GM12878 (cell line): ENCODE results near the gene ZBTB7B. TPM values are rescaled to one million over a fixed set of nuclear protein-coding genes. Genes with fewer than 3 reads are reported as not detected.

ENCODE experiments used
- ATAC-seq: fragments of 200-7000 bp; cut with Tn5 transposase; 3 replicates; pipeline ENCODE4 v1.9.1; 2020; ENCODE audit warnings: mild to moderate bottlenecking, moderate library complexity
- BruUV-seq: library from RNA; stranded (reverse); fragments of 400-500 nt; replicated peaks from 2 replicates; lab custom pipeline; 2021; lab: Mats Ljungman, UMichigan
- CTCF ChIA-PET: fragments of 300-600 bp; sonication (Branson Sonifier 250); formaldehyde crosslinking; extraction: SDS; loops from one replicate; lab custom pipeline; 2021; ENCODE audit warnings: inconsistent platforms; lab: Yijun Ruan, JAX
- POLR2A ChIA-PET: fragments of 350-600 bp; formaldehyde crosslinking; extraction: SDS; loops from one replicate; lab custom pipeline; 2021; ENCODE audit warnings: inconsistent platforms; lab: Charles Lee
- RAD21 ChIA-PET: fragments of 300-600 bp; sonication (Branson Sonifier 250); formaldehyde crosslinking; loops from one replicate; lab custom pipeline; 2023; ENCODE audit warnings: antibody characterized with exemption; ENCODE audit not compliant: unreplicated experiment; lab: Charles Lee
- SMC1A ChIA-PET: fragments of 300-600 bp; sonication (Branson Sonifier 250); formaldehyde crosslinking; loops from one replicate; lab custom pipeline; 2023; ENCODE audit not compliant: unreplicated experiment, uncharacterized antibody; lab: Charles Lee
- DNase-seq: peaks from one replicate; pipeline ENCODE4 v3.0.0-alpha.2; 2011; ENCODE audit warnings: low read depth, low spot score
- FAIRE-seq: peaks from 3 replicates; lab custom pipeline; 2011; peaks lifted over from hg19 to GRCh38; lab: Jason Lieb, UNC
- H2AFZ ChIP-seq: 2 replicates; pipeline ENCODE4 v1.6.0; 2011; ENCODE audit warnings: low read depth, low read length, control low read depth; ENCODE audit not compliant: control insufficient read depth
- H3K27ac ChIP-seq: 2 replicates; pipeline ENCODE4 v1.5.1; 2011; ENCODE audit warnings: control low read depth; ENCODE audit not compliant: control insufficient read depth, insufficient read depth
- H3K27me3 ChIP-seq, 2 experiments: replicated peaks in 1 of 2; 2 replicates each; pipeline versions ENCODE4 v1.6.0 to v1.6.1; 2011; ENCODE audit warnings: low read length in 1 of 2; ENCODE audit not compliant: control insufficient read depth in 2 of 2, insufficient read depth in 2 of 2
- H3K36me3 ChIP-seq, 2 experiments: 2 replicates each; pipeline ENCODE4 v1.5.1; 2011; ENCODE audit warnings: low read length in 1 of 2; ENCODE audit not compliant: control insufficient read depth in 2 of 2, insufficient read depth in 2 of 2
- H3K4me1 ChIP-seq: 2 replicates; pipeline ENCODE4 v1.6.1; 2011; ENCODE audit warnings: mild to moderate bottlenecking, low read length, moderate library complexity, mixed read lengths; ENCODE audit not compliant: control insufficient read depth, insufficient read depth
- H3K4me2 ChIP-seq: 2 replicates; pipeline ENCODE4 v1.6.0; 2011; ENCODE audit warnings: control low read depth; ENCODE audit not compliant: control insufficient read depth, insufficient read depth
- H3K4me3 ChIP-seq: fragments of 200-600 bp; sonication (generic); 2 replicates; pipeline ENCODE4 v1.5.1; 2016
- H3K79me2 ChIP-seq: 2 replicates; pipeline ENCODE4 v1.6.0; 2011; ENCODE audit warnings: low read length; ENCODE audit not compliant: control insufficient read depth, insufficient read depth
- H3K9ac ChIP-seq: 2 replicates; pipeline ENCODE4 v1.8.0; 2011; ENCODE audit warnings: low read length, control low read depth, mixed read lengths; ENCODE audit not compliant: control insufficient read depth, insufficient read depth
- H3K9me3 ChIP-seq: replicated peaks from 3 replicates; pipeline ENCODE4 v1.5.1; 2011; ENCODE audit warnings: mild to moderate bottlenecking, low read length; ENCODE audit not compliant: control insufficient read depth, insufficient read depth
- H4K20me1 ChIP-seq: 2 replicates; pipeline ENCODE4 v1.6.0; 2011; ENCODE audit not compliant: control insufficient read depth, insufficient read depth
- CEBPB ChIP-seq, 2 experiments: fragments of 150-350 bp in 1 of 2; IDR thresholded peaks; 2 replicates each; pipeline ENCODE4 v1.6.1; 2012 to 2014; ENCODE audit warnings: low read depth in 2 of 2, low read length in 2 of 2, borderline replicate concordance in 1 of 2, inconsistent platforms in 1 of 2
- E2F4 ChIP-seq: IDR thresholded peaks from 2 replicates; pipeline ENCODE4 v1.6.1; 2012; ENCODE audit warnings: low read depth, low read length, improper control_type of control experiment
- EP300 ChIP-seq, 2 experiments: fragments of 150-350 bp in 1 of 2; IDR thresholded peaks; 2 replicates each; pipeline ENCODE4 v1.6.1; 2011 to 2012; ENCODE audit warnings: low read depth in 2 of 2, low read length in 2 of 2, borderline replicate concordance in 1 of 2, improper control_type of control experiment in 1 of 2, inconsistent platforms in 1 of 2; ENCODE audit not compliant: control insufficient read depth in 1 of 2
- GABPA ChIP-seq: IDR thresholded peaks from 2 replicates; pipeline ENCODE4 v1.6.1; 2014; ENCODE audit warnings: antibody characterized with exemption, low read depth, mild to moderate bottlenecking, inconsistent platforms
- HCFC1 ChIP-seq: fragments of 150-350 bp; IDR thresholded peaks from 2 replicates; pipeline ENCODE4 v1.6.1; 2014; ENCODE audit warnings: low read length
- HDAC6 ChIP-seq: fragments of 200-600 bp; sonication (generic); IDR thresholded peaks from one replicate; pipeline ENCODE4 v1.8.0; 2017; ENCODE audit warnings: antibody characterized with exemption; ENCODE audit not compliant: unreplicated experiment
- IKZF1 ChIP-seq: fragments of 450-650 bp; conservative IDR thresholded peaks from 2 replicates; pipeline ENCODE4 v1.6.1; 2017; ENCODE audit warnings: antibody characterized with exemption, mild to moderate bottlenecking
- POLR2AphosphoS2 ChIP-seq: IDR thresholded peaks from 2 replicates; pipeline ENCODE4 v1.6.1; 2011; ENCODE audit warnings: low read depth, mild to moderate bottlenecking, low read length, improper control_type of control experiment, moderate library complexity
- RELA ChIP-seq: fragments of 450-650 bp; IDR thresholded peaks from 2 replicates; pipeline ENCODE4 v1.8.0; 2014; ENCODE audit warnings: borderline replicate concordance; ENCODE audit not compliant: partially characterized antibody
- SMC3 ChIP-seq: IDR thresholded peaks from 2 replicates; pipeline ENCODE4 v1.6.1; 2011; ENCODE audit warnings: low read length, improper control_type of control experiment, borderline replicate concordance
- TCF7 ChIP-seq: IDR thresholded peaks from 2 replicates; pipeline ENCODE4 v1.6.1; 2014; ENCODE audit warnings: antibody characterized with exemption, borderline replicate concordance
- WGBS: methylation state at CpG from one replicate; pipeline ENCODE4 v1.1.6; 2016; ENCODE audit warnings: low lambda C conversion rate; ENCODE audit not compliant: insufficient replicate concordance, insufficient coverage; ENCODE audit errors: missing lambda C conversion rate; 5-methylcytosine and 5-hydroxymethylcytosine counted together
- in situ Hi-C: fragments of 300-500 bp; cut with MboI; formaldehyde crosslinking; loops from 9 replicates; pipeline ENCODE4 v1.14.3; 2018; ENCODE audit warnings: mixed read lengths
- intact Hi-C: fragments of 100-400 bp; cut with micrococcal nuclease; formaldehyde crosslinking; loops from one replicate; pipeline ENCODE4 v1.14.2; 2022; ENCODE audit not compliant: unreplicated experiment
- polyA plus RNA-seq, 11 experiments: library from polyadenylated mRNA; depleted of rRNA in 4 of 11; unstranded in 6 of 11; stranded (reverse) in 5 of 11; fragments of >200 nt; fragmentation: Nextera tagmentation in 4 of 11; fragmentation: Illumina TruSeq in 1 of 11; extraction: Ambion mirVana in 4 of 11; extraction: Trizol in 1 of 11; gene quantifications; 1 replicate in 1 of 11; 2 replicates in 10 of 11; pipeline versions ENCODE4 v1.2.1 to v1.2.3, GENCODE V29; 2011 to 2016; ENCODE audit warnings: inconsistent platforms in 2 of 11, missing spikeins in 2 of 11, low read depth in 1 of 11
- total RNA-seq, 4 experiments: library from RNA; depleted of rRNA in 3 of 4; stranded (reverse); fragments of >200 nt in 3 of 4; fragmentation: Illumina TruSeq in 1 of 4; extraction: Trizol in 1 of 4; gene quantifications; 2 replicates each; pipeline versions ENCODE4 v1.2.1 to v1.2.3, GENCODE V29; 2013 to 2021
- TF ChIP-seq, protein P1 (sequence below): IDR thresholded peaks from 2 replicates; pipeline ENCODE4 v1.6.1; 2012; ENCODE audit warnings: low read depth, low read length, improper control_type of control experiment
- TF ChIP-seq, protein P2 (sequence below): IDR thresholded peaks from 2 replicates; pipeline ENCODE4 v1.6.1; 2012; ENCODE audit warnings: low read length, inconsistent platforms

ZBTB7B gene
- total and polyA plus RNA-seq, 10 of the 15 experiments (the other 5 are each of a cell fraction or from before 2014, with no cell fraction given), result 0.11 to 44.9 (median 11.3) TPM

- TF ChIP-seq HDAC6, result no peak
- peak; percentile 81 for TF ChIP-seq SMC3
- TF ChIP-seq GABPA, result no peak
- TF ChIP-seq CEBPB (IDR thresholded peaks at IDR 0.05; ENCODE audit: borderline replicate concordance in 1 of 2, low read depth in 2 of 2, low read length in 2 of 2), result no peak
- no peak for TF ChIP-seq TCF7
- TF ChIP-seq RELA, result no peak
- TF ChIP-seq, protein P1, sequence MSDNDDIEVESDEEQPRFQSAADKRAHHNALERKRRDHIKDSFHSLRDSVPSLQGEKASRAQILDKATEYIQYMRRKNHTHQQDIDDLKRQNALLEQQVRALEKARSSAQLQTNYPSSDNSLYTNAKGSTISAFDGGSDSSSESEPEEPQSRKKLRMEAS, result no peak
Measured at GRCh38 chr1:155044812-155045657, 42.4 kb downstream of the ZBTB7B start (continued).

DNA sequence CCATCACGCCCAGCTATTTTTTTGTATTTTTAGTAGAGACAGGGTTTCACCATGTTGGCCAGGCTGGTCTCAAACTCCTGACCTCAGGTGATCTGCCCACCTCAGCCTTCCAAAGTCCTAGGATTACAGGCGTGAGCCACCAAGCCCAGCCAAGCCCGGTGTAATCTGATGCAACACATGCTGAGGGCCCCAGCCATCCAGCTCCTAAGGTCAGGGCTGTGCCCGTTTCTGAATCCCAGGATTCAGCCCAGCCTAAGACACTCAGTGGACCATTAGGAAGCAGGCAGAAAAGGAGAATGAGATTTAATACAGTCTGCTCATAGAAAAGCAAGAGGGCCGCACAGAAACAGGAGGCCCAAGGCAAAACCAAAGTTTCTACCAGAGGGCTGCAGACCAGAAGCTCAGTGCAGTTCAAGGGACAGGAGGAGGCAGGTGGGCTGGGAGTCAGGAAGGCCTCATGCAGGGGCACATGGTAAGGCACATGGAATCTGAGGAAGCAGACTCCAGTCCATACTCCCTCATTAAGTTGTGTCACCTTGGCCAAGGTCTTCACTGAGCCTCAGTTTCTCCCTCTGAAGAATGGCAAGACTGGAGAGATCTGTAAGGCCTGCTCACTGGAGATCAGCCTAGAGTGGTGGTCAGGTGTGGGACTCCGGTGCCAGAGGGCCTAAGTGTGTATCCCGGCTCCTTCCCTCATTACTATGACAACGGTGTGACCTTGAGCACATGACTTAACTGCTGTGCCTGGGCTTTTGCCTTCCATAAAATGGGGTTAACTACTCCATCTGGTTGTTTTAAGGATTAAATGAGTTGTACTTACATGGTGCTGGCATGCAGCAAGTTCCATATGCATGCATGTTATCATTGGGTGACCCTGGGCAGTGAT is 46.1 kb downstream of the ZBTB7B start:
- ChIA-PET RAD21 (interaction anchor here (1.0 to 2.0 kb wide), 2 partner anchors 11 to 13 kb away, joined by 3 to 5 read pairs; no protein-coding TSS in a partner anchor), POLR2A (no interaction called here)
- no peak for FAIRE-seq
- no peak for TF ChIP-seq POLR2AphosphoS2
- TF ChIP-seq E2F4, result no peak
- no peak for TF ChIP-seq EP300 (IDR thresholded peaks at IDR 0.05; ENCODE audit: borderline replicate concordance in 1 of 2, control insufficient read depth in 1 of 2, low read depth in 2 of 2, low read length in 2 of 2)
- no peak for TF ChIP-seq IKZF1
- TF ChIP-seq, protein P2, sequence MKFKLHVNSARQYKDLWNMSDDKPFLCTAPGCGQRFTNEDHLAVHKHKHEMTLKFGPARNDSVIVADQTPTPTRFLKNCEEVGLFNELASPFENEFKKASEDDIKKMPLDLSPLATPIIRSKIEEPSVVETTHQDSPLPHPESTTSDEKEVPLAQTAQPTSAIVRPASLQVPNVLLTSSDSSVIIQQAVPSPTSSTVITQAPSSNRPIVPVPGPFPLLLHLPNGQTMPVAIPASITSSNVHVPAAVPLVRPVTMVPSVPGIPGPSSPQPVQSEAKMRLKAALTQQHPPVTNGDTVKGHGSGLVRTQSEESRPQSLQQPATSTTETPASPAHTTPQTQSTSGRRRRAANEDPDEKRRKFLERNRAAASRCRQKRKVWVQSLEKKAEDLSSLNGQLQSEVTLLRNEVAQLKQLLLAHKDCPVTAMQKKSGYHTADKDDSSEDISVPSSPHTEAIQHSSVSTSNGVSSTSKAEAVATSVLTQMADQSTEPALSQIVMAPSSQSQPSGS, result no peak
- TF ChIP-seq HCFC1, result no peak

More for the DNA sequence above, 46.1 kb downstream of the ZBTB7B start:
- no peak overlapping the region for H3K27ac ChIP-seq
- no peaks in the 10 kb centered on the region; the same call in 1 of the 2 replicates for H3K79me2 ChIP-seq
- intact Hi-C loops (no loop called here), in situ Hi-C loops (no loop called here)
- H4K20me1 ChIP-seq, result no peaks in the 10 kb centered on the region
- 74% methylated on average over 8 of the region's 8 CpGs for WGBS
- no TSS peak for BruUV-seq
- no peak overlapping the region for H2AFZ ChIP-seq
- ChIA-PET CTCF (interaction anchor here (1.1 to 6.1 kb wide), 5 partner anchors 9 to 55 kb away, joined by 3 to 121 read pairs (median 7); partner anchors contain the start of gene LENEP), SMC1A (no interaction called here)
- no peaks in the 10 kb centered on the region for H3K36me3 ChIP-seq
- no peaks in the 10 kb centered on the region for H3K27me3 ChIP-seq
- no peak overlapping the region for H3K4me2 ChIP-seq
- ATAC-seq (no peak), DNase-seq (no peak)
- no peak overlapping the region for H3K4me3 ChIP-seq
- H3K9ac ChIP-seq, result no peak overlapping the region
- peaks cover 13% of the 10 kb centered on the region for H3K4me1 ChIP-seq
- H3K9me3 ChIP-seq, result no peaks in the 10 kb centered on the region
